ENCODE results near the gene ZBED4.

DNA sequence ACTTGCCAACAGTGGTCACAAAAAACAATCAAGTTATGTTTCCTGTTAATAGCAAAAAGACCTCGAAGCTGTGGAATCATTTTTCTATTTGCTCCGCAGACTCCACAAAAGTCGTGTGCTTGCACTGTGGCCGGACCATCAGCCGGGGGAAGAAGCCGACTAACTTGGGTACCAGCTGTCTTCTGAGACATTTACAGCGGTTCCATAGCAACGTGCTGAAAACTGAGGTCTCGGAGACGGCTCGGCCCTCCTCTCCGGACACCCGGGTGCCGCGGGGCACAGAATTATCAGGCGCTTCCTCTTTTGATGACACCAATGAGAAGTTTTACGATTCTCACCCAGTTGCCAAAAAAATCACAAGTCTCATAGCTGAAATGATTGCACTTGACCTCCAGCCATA, 31.6 kb downstream of the ZBED4 start:
- TF ChIP-seq POLR2AphosphoS5 (IDR thresholded peaks at IDR 0.05; ENCODE audit: low read depth, low read length) (no peak), POLR2A (IDR thresholded peaks at IDR 0.05; ENCODE audit: low read depth, low read length) (no peak)
